Omental fat pad (tissue), 4 donors: Measurements from ENCODE around the gene PRCP. TPM values are rescaled to one million over a fixed set of nuclear protein-coding genes. Genes with fewer than 3 reads are reported as not detected.

Experiments used
- ATAC-seq: fragments of 150-250 bp; one replicate; pipeline ENCODE4 v1.9.1; 2016; ENCODE audit warnings: mild to moderate bottlenecking, moderate library complexity; ENCODE audit not compliant: low FRiP score
- DNase-seq: peaks from one replicate; pipeline ENCODE4 v3.0.0-alpha.2; 2019; ENCODE audit warnings: low spot score
- CTCF ChIP-seq, 3 donors: fragments of 450-650 bp; IDR thresholded peaks; one replicate each; pipeline ENCODE4 v1.5.1; 2016 to 2017; ENCODE audit warnings: antibody characterized with exemption in 3 of 3, mild to moderate bottlenecking in 3 of 3, moderate library complexity in 2 of 3
- total RNA-seq, 4 donors: library from RNA; depleted of rRNA; stranded (reverse); fragments of >200 nt; gene quantifications; one replicate each; pipeline ENCODE4 v1.1.0, GENCODE V29; 2016

The PRCP gene
- total RNA-seq, 4 donors from 2014 or later: 59.6 to 82.4 (median 68.8) TPM

DNA sequence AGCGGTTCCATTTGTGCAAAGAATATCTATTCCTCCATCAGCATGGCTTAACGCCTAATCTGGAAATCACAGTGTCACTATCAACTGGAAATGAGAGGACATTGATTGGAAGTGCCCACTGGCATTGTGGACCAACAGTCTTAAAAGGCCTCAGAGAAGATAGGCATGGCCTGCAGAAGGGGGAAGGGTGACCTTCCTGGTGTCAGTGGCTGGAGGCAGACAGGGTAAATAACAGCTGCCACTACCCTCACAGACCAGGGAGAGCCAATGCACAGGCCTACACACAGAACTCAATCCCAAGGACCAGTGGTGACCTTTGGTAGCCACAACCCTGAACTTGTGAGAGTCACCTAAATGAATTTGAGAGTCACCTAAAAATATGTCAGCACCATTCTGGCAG lies 37.3 kb upstream of the PRCP start:
- no peak for ATAC-seq
- DNase-seq: no peak
- no peak for TF ChIP-seq CTCF (IDR thresholded peaks at IDR 0.05)

- TF ChIP-seq CTCF (IDR thresholded peaks at IDR 0.05): no peak
- no peak for ATAC-seq
These were observed 36.0 kb upstream of the PRCP start for GRCh38 chr11:82936261-82936660.

DNA sequence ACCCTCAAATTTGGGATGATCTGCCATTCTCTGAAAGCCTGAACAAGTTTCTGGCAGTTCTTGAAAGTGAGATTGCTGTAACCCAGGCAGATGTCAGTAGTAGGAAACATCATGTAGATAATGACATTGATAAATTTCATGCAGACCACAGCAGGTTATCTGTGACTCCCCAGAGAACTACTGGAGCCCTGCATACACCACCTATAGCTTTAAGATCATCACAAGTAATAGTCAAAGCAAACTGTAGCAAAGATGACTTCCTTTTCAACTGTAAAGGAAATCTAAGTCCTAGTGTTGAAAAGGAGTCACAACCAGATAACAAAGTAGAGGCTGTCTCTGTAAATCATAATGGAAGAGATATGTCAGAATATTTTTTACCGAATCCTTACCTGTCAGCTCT lies 32.3 kb upstream of the PRCP start:
- no peak for TF ChIP-seq CTCF (IDR thresholded peaks at IDR 0.05)
- DNase-seq (no peak), ATAC-seq (no peak)

More at GRCh38 chr11:82936261-82936660, 36.0 kb upstream of the PRCP start:
- DNase-seq: no peak

GRCh38 chr11:82930734-82931133 lies 30.5 kb upstream of the PRCP start:
- no peak for DNase-seq
- ATAC-seq: no peak
- no peak for TF ChIP-seq CTCF (IDR thresholded peaks at IDR 0.05)

DNA sequence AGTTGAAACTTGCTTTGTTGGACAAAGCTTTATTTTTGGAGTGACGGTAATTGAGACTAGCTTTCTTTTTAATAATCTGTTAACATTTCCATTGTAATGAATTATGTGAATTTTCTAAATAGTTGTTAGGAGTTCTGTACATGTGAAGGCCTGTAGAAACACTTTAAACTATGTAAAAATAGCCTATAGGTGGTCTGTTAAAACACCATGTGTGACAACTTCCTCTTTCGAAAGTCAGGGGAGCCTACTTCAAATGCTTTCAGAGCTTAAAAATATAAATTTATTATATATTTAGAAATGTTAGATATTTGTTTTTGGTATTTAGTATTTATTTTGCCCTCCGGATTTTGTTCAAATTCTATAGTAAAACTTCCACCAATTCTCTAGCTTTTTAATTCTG lies 30.0 kb upstream of the PRCP start:
- TF ChIP-seq CTCF (IDR thresholded peaks at IDR 0.05): no peak
- DNase-seq (no peak), ATAC-seq (no peak)

DNA sequence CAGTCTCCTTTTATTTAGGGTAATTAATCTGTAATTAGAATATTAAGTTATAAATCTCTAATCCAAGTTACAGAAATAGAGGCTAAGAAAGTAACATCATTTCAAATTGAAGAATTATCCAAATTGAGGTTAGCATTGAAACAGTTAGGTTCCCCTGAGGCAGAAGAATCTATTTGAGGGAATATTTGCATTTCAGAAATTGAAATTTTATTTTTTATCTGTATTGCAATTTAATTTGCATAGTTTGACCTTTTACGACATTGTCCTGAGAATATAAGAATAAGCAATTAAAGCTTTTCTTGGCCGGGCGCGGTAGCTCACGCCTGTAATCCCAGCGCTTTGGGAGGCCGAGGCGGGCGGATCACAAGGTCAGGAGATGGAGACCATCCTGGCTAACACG lies 28.9 kb upstream of the PRCP start:
- no peak for TF ChIP-seq CTCF (IDR thresholded peaks at IDR 0.05)
- ATAC-seq (no peak), DNase-seq (no peak)

- TF ChIP-seq CTCF (IDR thresholded peaks at IDR 0.05): no peak
- DNase-seq (no peak), ATAC-seq (no peak)
These were observed 27.1 kb upstream of the PRCP start for GRCh38 chr11:82927264-82927880.
